ENCODE data around the gene FADS1.

Gene FADS1

DNA sequence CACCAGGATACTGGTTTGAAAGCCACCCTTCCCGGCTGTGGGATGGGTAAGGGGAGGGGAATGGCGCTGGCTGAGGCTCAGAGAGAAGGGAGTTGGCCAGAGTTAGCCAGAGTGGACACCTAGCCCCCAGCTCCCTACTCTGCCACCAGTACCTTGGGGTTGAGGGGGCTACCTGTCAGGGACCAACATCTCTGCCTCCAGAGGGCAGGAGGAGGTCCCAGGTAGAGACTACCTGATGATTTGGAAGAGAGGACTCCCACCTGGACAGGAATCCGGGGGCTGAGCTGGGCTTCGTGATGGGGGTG is 60.7 kb downstream of the FADS1 start:
- in situ Hi-C loops (cut with HindIII; ENCODE audit: low sequenced_read_pairs), result no loop called here
- no peak for DNase-seq (ENCODE audit: low read depth)
- TF ChIP-seq, protein P1, sequence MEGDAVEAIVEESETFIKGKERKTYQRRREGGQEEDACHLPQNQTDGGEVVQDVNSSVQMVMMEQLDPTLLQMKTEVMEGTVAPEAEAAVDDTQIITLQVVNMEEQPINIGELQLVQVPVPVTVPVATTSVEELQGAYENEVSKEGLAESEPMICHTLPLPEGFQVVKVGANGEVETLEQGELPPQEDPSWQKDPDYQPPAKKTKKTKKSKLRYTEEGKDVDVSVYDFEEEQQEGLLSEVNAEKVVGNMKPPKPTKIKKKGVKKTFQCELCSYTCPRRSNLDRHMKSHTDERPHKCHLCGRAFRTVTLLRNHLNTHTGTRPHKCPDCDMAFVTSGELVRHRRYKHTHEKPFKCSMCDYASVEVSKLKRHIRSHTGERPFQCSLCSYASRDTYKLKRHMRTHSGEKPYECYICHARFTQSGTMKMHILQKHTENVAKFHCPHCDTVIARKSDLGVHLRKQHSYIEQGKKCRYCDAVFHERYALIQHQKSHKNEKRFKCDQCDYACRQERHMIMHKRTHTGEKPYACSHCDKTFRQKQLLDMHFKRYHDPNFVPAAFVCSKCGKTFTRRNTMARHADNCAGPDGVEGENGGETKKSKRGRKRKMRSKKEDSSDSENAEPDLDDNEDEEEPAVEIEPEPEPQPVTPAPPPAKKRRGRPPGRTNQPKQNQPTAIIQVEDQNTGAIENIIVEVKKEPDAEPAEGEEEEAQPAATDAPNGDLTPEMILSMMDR (IDR thresholded peaks at IDR 0.05; ENCODE audit: low read depth, low read length, missing control alignments), result no peak
- H3K4me3 ChIP-seq (ENCODE audit: low read depth, low read length), result no peak overlapping the region

DNA sequence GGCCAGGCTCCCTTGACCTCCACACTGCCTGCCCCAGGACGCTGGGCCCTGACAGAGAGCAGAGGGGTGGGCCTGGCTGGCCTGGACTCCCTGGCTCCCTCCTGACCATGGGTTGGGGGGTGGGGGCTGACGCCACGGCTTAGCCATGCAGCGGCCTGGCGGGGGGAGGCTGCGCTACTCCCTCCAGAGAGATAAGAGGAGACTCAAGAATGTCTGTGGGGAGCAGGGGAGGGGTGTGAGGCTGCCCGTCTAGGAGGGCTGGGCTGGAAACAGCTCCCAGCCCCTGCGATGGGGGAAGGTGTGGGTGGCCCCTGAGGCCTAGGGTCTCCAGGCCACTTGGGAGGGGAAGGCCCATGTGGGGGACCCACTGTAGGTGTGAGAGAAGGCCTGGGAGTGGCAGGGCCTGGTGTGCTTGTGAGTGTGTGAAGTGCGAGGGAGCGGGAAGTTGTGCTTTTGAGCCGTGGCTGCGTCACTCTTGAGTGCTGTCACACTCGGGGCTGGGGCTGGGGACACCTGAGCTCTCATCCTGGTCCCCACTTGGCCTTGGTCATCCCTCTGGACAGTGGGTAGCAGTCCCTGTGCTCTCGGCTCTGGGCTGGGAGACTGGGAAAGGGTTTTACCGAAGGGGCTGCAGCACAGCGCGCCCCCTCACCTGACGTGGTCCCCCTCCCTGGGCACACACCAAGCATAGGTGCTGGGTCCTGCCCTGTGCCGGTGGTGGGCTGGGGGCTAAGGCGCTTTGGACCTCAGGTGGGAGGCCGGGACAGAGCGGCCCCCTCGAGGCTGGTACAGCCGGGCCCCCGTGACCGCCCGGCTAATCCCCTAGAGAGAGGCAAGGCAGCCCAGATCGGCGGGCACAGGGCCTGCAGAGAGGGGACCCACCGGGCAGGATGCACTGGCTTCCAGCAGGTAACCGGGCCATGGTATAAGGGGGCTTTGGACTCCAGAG is 62.0 kb downstream of the FADS1 start:
- no peak for DNase-seq (ENCODE audit: low read depth)
- H3K4me3 ChIP-seq (ENCODE audit: low read depth, low read length), result no peak overlapping the region
- TF ChIP-seq, protein P1 (IDR thresholded peaks at IDR 0.05; ENCODE audit: low read depth, low read length, missing control alignments), result no peak
- in situ Hi-C loops (cut with HindIII; ENCODE audit: low sequenced_read_pairs), result no loop called here

DNA sequence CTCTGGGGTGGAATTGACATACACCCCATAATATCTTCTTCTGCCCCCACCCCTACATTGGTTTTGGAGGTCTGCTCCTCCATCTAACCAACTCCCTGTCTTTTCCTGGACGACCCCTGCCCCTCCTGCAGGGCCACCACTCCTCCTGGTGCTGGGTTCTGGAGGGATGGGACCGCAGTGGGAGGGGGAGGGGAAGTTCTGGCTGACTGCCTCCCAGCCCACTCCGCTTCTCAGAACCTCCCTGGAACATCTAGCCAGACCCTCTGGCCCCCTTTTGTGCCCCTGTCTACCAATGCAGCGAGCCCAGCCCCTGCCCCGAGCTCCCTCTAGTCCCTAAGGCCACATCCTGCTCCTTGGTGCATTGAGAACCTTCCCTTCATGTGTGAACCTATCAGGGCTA is 63.1 kb downstream of the FADS1 start:
- no peak for DNase-seq (ENCODE audit: low read depth)
- no peak overlapping the region for H3K4me3 ChIP-seq (ENCODE audit: low read depth, low read length)
- TF ChIP-seq, protein P1 (IDR thresholded peaks at IDR 0.05; ENCODE audit: low read depth, low read length, missing control alignments), result no peak
- in situ Hi-C loops (cut with HindIII; ENCODE audit: low sequenced_read_pairs), result no loop called here

DNA sequence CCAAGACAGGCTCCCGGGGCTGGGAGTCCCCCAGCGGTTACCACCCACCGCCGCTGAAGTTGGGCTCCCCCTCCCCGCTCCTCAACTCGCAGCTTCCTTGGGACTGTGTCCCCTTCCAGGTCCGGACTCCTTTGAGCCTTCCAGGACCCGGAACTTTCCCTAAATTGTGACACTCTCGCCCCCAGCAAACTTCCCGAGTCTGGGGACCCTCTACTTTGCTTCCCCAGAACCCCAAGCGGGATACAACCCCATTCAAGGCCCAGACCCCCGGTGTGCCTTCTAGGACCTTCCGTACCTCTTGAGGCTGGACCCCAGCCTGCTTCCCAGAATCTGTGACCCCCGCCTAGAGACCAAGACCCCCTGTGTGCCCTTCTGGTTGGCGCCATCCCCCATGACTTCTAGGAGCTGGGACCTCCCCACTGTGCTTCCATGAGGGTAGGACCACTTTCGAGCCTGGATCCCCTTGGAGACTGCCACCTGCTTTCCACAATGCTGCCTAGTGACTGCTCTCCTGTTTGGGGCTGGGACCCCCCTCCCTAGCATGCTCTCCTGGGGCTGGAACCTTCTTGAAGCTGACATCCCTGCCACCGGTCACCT is 63.8 kb downstream of the FADS1 start:
- in situ Hi-C loops (cut with HindIII; ENCODE audit: low sequenced_read_pairs), result no loop called here
- peak overlapping the region; percentile 42 for H3K4me3 ChIP-seq (ENCODE audit: low read depth, low read length)
- TF ChIP-seq, protein P1 (IDR thresholded peaks at IDR 0.05; ENCODE audit: low read depth, low read length, missing control alignments), result no peak
- DNase-seq (ENCODE audit: low read depth), result no peak

DNA sequence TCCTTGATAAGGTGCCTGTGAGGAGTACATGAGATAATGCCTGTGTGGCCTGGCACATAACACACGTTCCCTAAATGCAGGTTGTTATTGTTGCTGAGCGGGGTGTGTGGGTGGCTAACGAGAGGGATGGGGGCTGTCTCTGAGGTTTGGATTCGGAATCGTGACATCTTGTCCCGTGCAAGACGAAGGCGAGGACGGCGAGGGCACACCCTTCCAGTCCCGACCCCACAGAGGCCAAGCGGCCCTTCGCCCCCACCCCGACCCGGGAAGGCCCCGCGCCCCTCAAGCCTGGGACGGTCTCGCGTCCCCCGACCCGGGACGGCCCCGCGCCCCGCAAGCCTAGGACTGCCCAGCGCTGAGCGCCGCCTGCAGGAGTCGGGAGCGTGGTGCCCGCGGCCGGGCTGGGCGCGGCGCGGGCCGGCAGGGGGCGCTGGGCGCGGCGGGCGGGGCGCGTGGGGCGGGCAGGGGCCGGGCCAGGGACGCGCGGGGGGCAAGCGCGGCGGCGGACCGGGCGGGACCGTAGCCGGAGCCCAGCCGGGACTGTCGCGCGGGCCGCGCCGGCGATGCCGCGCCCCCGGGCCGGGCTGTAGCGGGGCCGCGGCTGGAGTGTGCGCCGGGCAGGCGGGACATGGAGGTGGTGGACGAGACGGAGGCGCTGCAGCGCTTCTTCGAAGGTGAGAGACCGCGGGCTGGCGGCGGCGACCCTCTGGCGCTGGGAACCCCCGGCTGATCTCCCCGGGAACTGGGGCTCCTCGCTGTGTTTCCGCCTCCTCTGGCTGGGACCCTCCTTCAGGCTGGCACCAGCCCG is 64.5 kb downstream of the FADS1 start, which contains the start of gene MYRF:
TSS of gene MYRF (plus strand) at position 520 of the 808 bp plus-strand sequence. CDS start at position 629, 109 bp downstream.
- in situ Hi-C loops (cut with HindIII; ENCODE audit: low sequenced_read_pairs), result no loop called here
- H3K4me3 ChIP-seq (ENCODE audit: low read depth, low read length), result peak within 1 kb of the TSS; percentile 42
- TF ChIP-seq, protein P1 (IDR thresholded peaks at IDR 0.05; ENCODE audit: low read depth, low read length, missing control alignments), result peak; percentile 51
- DNase-seq (ENCODE audit: low read depth), result no peak

DNA sequence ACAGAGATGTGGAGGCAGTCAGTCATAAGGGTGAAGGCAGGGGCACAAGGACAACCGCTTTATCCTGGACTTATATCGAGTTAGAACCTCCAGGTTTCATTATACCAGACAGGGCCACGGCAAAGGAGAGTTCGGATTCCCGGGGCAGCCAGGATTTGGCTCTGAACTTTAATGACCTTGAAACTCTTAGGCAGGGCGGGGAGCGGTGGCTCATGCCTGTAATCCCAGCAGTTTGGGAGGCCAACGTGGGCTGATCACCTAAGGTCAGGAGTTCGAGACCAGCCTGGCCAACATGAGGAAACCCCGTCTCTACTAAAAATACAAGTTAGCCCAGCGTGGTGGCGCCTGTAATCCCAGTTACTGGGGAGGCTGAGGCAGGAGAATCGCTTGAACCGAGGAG is 65.4 kb downstream of the FADS1 start:
- no peak for DNase-seq (ENCODE audit: low read depth)
- TF ChIP-seq, protein P1 (IDR thresholded peaks at IDR 0.05; ENCODE audit: low read depth, low read length, missing control alignments), result no peak
- H3K4me3 ChIP-seq (ENCODE audit: low read depth, low read length), result no peak overlapping the region
- in situ Hi-C loops (cut with HindIII; ENCODE audit: low sequenced_read_pairs), result no loop called here
